Activated naive CD4-positive, alpha-beta T cell treated with anti-CD3 and anti-CD28 coated beads, Interleukin-2, amount 50 U/mL, for 24 hours (primary cell): ENCODE results near the gene DHX8.

Source experiments
- H3K27ac Mint-ChIP-seq: one replicate; pipeline ENCODE4 v1.8.0; 2021; ENCODE audit warnings: mild to moderate bottlenecking, mixed read lengths
- H3K27me3 Mint-ChIP-seq: one replicate; pipeline ENCODE4 v1.8.0; 2021; ENCODE audit warnings: mixed read lengths
- H3K36me3 Mint-ChIP-seq: one replicate; pipeline ENCODE4 v1.8.0; 2021; ENCODE audit warnings: mixed read lengths
- H3K4me1 Mint-ChIP-seq: one replicate; pipeline ENCODE4 v1.8.0; 2021; ENCODE audit warnings: mixed read lengths
- H3K4me3 Mint-ChIP-seq: one replicate; pipeline ENCODE4 v1.8.0; 2021; ENCODE audit warnings: mild to moderate bottlenecking, mixed read lengths
- H3K9me3 Mint-ChIP-seq: one replicate; pipeline ENCODE4 v1.8.0; 2021; ENCODE audit warnings: mixed read lengths

DHX8 gene

GRCh38 chr17:43546319-43547188 is 62.8 kb downstream of the DHX8 start, which contains the start of gene ETV4:
Gene ETV4, minus strand, starts transcription at chr17:43546340. Its CDS starts 723 bp downstream, at chr17:43545617.
- Mint-ChIP-seq H3K27ac (peak within 1 kb of the TSS; percentile 59), H3K27me3 (peaks cover 34% of the 10 kb centered on the region), H3K9me3 (no peaks in the 10 kb centered on the region), H3K36me3 (no peaks in the 10 kb centered on the region), H3K4me3 (peak within 1 kb of the TSS; percentile 91), H3K4me1 (peaks cover 24% of the 10 kb centered on the region)

GRCh38 chr17:43547189-43547550 is 63.4 kb downstream of the DHX8 start:
- H3K27me3 Mint-ChIP-seq, result peaks cover 36% of the 10 kb centered on the region
- H3K9me3 Mint-ChIP-seq, result no peaks in the 10 kb centered on the region
- H3K4me1 Mint-ChIP-seq, result peaks cover 24% of the 10 kb centered on the region
- H3K27ac Mint-ChIP-seq, result peak overlapping the region; percentile 35
- H3K36me3 Mint-ChIP-seq, result no peaks in the 10 kb centered on the region
- H3K4me3 Mint-ChIP-seq, result peak overlapping the region; percentile 91

GRCh38 chr17:43547659-43548256 is 64.0 kb downstream of the DHX8 start:
- Mint-ChIP-seq H3K9me3 (no peaks in the 10 kb centered on the region), H3K4me3 (peak overlapping the region; percentile 91), H3K4me1 (peaks cover 24% of the 10 kb centered on the region), H3K27me3 (peaks cover 37% of the 10 kb centered on the region), H3K27ac (no peak overlapping the region), H3K36me3 (no peaks in the 10 kb centered on the region)

GRCh38 chr17:43548689-43549379 is 65.1 kb downstream of the DHX8 start:
- H3K36me3 Mint-ChIP-seq, result no peaks in the 10 kb centered on the region
- no peak overlapping the region for H3K4me3 Mint-ChIP-seq
- H3K9me3 Mint-ChIP-seq, result no peaks in the 10 kb centered on the region
- no peak overlapping the region for H3K27ac Mint-ChIP-seq
- H3K27me3 Mint-ChIP-seq, result peaks cover 40% of the 10 kb centered on the region
- peaks cover 24% of the 10 kb centered on the region for H3K4me1 Mint-ChIP-seq

GRCh38 chr17:43549496-43549895 is 65.7 kb downstream of the DHX8 start:
- H3K27ac Mint-ChIP-seq, result no peak overlapping the region
- no peaks in the 10 kb centered on the region for H3K9me3 Mint-ChIP-seq
- no peaks in the 10 kb centered on the region for H3K36me3 Mint-ChIP-seq
- peaks cover 40% of the 10 kb centered on the region for H3K27me3 Mint-ChIP-seq
- H3K4me3 Mint-ChIP-seq, result no peak overlapping the region
- peaks cover 23% of the 10 kb centered on the region for H3K4me1 Mint-ChIP-seq

GRCh38 chr17:43550754-43551153 is 67.0 kb downstream of the DHX8 start:
- H3K4me3 Mint-ChIP-seq, result no peak overlapping the region
- peaks cover 17% of the 10 kb centered on the region for H3K4me1 Mint-ChIP-seq
- H3K36me3 Mint-ChIP-seq, result peaks cover 1% of the 10 kb centered on the region
- no peak overlapping the region for H3K27ac Mint-ChIP-seq
- H3K27me3 Mint-ChIP-seq, result peaks cover 35% of the 10 kb centered on the region
- no peaks in the 10 kb centered on the region for H3K9me3 Mint-ChIP-seq

- H3K27ac Mint-ChIP-seq, result no peak overlapping the region
- no peak overlapping the region for H3K4me3 Mint-ChIP-seq
- H3K9me3 Mint-ChIP-seq, result no peaks in the 10 kb centered on the region
- H3K4me1 Mint-ChIP-seq, result peaks cover 7% of the 10 kb centered on the region
- peaks cover 26% of the 10 kb centered on the region for H3K27me3 Mint-ChIP-seq
- peaks cover 1% of the 10 kb centered on the region for H3K36me3 Mint-ChIP-seq
Observed at GRCh38 chr17:43552229-43552837, 68.6 kb downstream of the DHX8 start.

GRCh38 chr17:43553573-43553972 is 69.8 kb downstream of the DHX8 start:
- H3K4me1 Mint-ChIP-seq, result no peaks in the 10 kb centered on the region
- H3K27me3 Mint-ChIP-seq, result peaks cover 20% of the 10 kb centered on the region
- H3K36me3 Mint-ChIP-seq, result peaks cover 1% of the 10 kb centered on the region
- no peak overlapping the region for H3K4me3 Mint-ChIP-seq
- no peaks in the 10 kb centered on the region for H3K9me3 Mint-ChIP-seq
- no peak overlapping the region for H3K27ac Mint-ChIP-seq

- H3K4me3 Mint-ChIP-seq, result no peak overlapping the region
- H3K36me3 Mint-ChIP-seq, result peaks cover 1% of the 10 kb centered on the region
- H3K9me3 Mint-ChIP-seq, result no peaks in the 10 kb centered on the region
- peaks cover 12% of the 10 kb centered on the region for H3K27me3 Mint-ChIP-seq
- no peak overlapping the region for H3K27ac Mint-ChIP-seq
- H3K4me1 Mint-ChIP-seq, result peaks cover 4% of the 10 kb centered on the region
Observed at GRCh38 chr17:43554857-43555256, 71.1 kb downstream of the DHX8 start.

- H3K36me3 Mint-ChIP-seq, result peaks cover 1% of the 10 kb centered on the region
- no peaks in the 10 kb centered on the region for H3K9me3 Mint-ChIP-seq
- no peak overlapping the region for H3K4me3 Mint-ChIP-seq
- no peak overlapping the region for H3K27ac Mint-ChIP-seq
- peaks cover 13% of the 10 kb centered on the region for H3K27me3 Mint-ChIP-seq
- H3K4me1 Mint-ChIP-seq, result peaks cover 6% of the 10 kb centered on the region
Observed at GRCh38 chr17:43556292-43556691, 72.5 kb downstream of the DHX8 start.

- Mint-ChIP-seq H3K9me3 (no peaks in the 10 kb centered on the region), H3K27me3 (peaks cover 20% of the 10 kb centered on the region), H3K4me3 (no peak overlapping the region), H3K36me3 (peaks cover 1% of the 10 kb centered on the region), H3K4me1 (peaks cover 6% of the 10 kb centered on the region), H3K27ac (no peak overlapping the region)
Observed at GRCh38 chr17:43558805-43559160, 75.0 kb downstream of the DHX8 start.

- Mint-ChIP-seq H3K9me3 (no peaks in the 10 kb centered on the region), H3K4me1 (peaks cover 6% of the 10 kb centered on the region), H3K27ac (no peak overlapping the region), H3K36me3 (peaks cover 1% of the 10 kb centered on the region), H3K27me3 (peaks cover 19% of the 10 kb centered on the region), H3K4me3 (no peak overlapping the region)
Observed at GRCh38 chr17:43559161-43559816, 75.5 kb downstream of the DHX8 start.

- H3K4me1 Mint-ChIP-seq, result peaks cover 6% of the 10 kb centered on the region
- H3K27ac Mint-ChIP-seq, result no peak overlapping the region
- H3K4me3 Mint-ChIP-seq, result no peak overlapping the region
- no peaks in the 10 kb centered on the region for H3K36me3 Mint-ChIP-seq
- H3K9me3 Mint-ChIP-seq, result no peaks in the 10 kb centered on the region
- peaks cover 17% of the 10 kb centered on the region for H3K27me3 Mint-ChIP-seq
Observed at GRCh38 chr17:43560461-43561427, 77.0 kb downstream of the DHX8 start.
